Left ventricle myocardium inferior (tissue), 1 donor: ENCODE data around the gene RAET1L. TPM values are rescaled to one million over a fixed set of nuclear protein-coding genes. Genes with fewer than 3 reads are reported as not detected.
"Not testable (repeated sequence)": the region's sequence is repeated elsewhere in the genome, so short reads cannot be mapped to it uniquely, and the experiment has no call there.

Source experiments
- DNase-seq: peaks from one replicate; pipeline ENCODE4 v3.0.0-alpha.2; 2020
- H3K27ac ChIP-seq: fragments of 200-600 bp; replicated peaks from 2 replicates; pipeline ENCODE4 v1.8.0; 2021
- H3K27me3 ChIP-seq: fragments of 200-600 bp; 2 replicates; pipeline ENCODE4 v1.8.0; 2021; ENCODE audit warnings: low read depth
- H3K36me3 ChIP-seq: fragments of 200-600 bp; 2 replicates; pipeline ENCODE4 v1.8.0; 2021
- H3K4me1 ChIP-seq: fragments of 200-600 bp; 2 replicates; pipeline ENCODE4 v1.8.0; 2021
- H3K4me3 ChIP-seq: fragments of 200-600 bp; 2 replicates; pipeline ENCODE4 v1.8.0; 2021; ENCODE audit warnings: mild to moderate bottlenecking, moderate library complexity
- H3K9me3 ChIP-seq: fragments of 200-600 bp; replicated peaks from 2 replicates; pipeline ENCODE4 v1.8.0; 2021
- CTCF ChIP-seq: fragments of 200-600 bp; IDR thresholded peaks from 2 replicates; pipeline ENCODE4 v1.8.0; 2021; ENCODE audit warnings: antibody characterized with exemption, mild to moderate bottlenecking, borderline replicate concordance
- intact Hi-C: fragments of 100-400 bp; cut with micrococcal nuclease; formaldehyde crosslinking; loops from one replicate; pipeline ENCODE4 v1.11.0; 2022
- total RNA-seq: library from RNA; stranded (reverse); fragmentation: NEBNext Ultra II Directional; extraction: Animal tissue kit (Norgen Biotek cat#: 25700); gene quantifications from one replicate; pipeline ENCODE4 v1.2.1, GENCODE V29; 2021
- donor health status: DM: no; HTN: yes; CAD: no; lungs with severe emphysema.

RAET1L gene
- total RNA-seq, 1 donor from 2014 or later = not detected

- H3K4me3 ChIP-seq = peak overlapping the region; percentile 83
- H3K9me3 ChIP-seq = no peaks in the 10 kb centered on the region
- H3K27me3 ChIP-seq = peaks cover 20% of the 10 kb centered on the region
- TF ChIP-seq CTCF = no peak
- H3K27ac ChIP-seq = no peak overlapping the region
- peaks cover 12% of the 10 kb centered on the region for H3K4me1 ChIP-seq
- intact Hi-C loops = no loop called here
- H3K36me3 ChIP-seq = no peaks in the 10 kb centered on the region
- DNase-seq = no peak
Observed at GRCh38 chr6:150069706-150070105, 44.4 kb upstream of the RAET1L start.

DNA sequence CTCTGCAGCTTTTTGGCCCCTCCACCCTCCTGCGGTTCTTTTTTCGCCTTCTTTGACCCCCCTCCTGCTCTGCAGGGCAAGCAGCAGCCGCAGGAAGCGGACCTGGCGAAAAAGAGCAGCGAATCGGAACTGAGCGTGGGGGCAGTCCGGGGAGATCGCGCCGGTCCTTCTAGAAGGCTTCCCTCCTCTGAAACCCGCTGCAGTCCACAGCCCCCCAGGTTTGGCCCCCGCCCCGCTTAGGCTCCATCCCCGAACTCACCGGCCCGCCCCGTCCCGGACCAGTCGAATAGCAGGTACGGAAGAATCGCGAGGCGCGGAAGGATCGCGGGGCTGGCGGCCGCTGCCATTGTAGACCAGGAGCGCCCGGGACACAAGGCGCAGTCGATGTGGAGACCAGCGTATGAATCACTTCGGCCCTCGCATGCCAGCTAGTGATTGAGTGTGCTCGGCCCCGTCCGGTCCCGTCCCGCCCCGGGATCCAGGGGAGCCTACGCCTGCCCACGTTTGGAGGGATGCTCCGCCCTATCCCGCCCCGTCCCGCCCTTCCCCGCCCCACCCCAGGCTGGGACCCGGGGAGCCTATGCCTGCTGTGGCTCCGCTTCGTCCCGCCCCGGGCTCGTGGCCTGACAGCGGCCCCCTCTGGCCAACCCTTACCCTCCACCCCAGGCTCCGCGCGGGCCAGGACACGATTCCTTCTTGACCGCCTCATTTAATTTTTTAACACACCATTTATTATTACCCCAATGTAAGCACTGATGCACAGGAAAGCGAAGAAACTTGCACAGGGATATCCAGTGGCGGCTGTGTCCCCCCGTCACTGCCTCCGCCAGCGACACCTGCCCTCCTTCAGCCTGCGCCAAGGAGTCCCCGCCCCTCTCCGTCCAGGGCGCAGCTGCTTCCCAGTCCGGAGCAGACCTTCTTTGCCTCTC lies 43.7 kb upstream of the RAET1L start, which contains the start of gene ULBP3:
Gene ULBP3, minus strand, starts transcription at position 402 of the 929 bp plus-strand sequence. Its CDS starts 55 bp downstream, at position 347.
- H3K36me3 ChIP-seq = no peaks in the 10 kb centered on the region
- peak within 1 kb of the TSS; percentile 52 for H3K27ac ChIP-seq
- no peaks in the 10 kb centered on the region for H3K9me3 ChIP-seq
- peaks cover 20% of the 10 kb centered on the region for H3K27me3 ChIP-seq
- intact Hi-C loops = no loop called here
- DNase-seq = peak; percentile 88
- peak within 1 kb of the TSS; percentile 83 for H3K4me3 ChIP-seq
- TF ChIP-seq CTCF = peak; percentile 67
- H3K4me1 ChIP-seq = peaks cover 12% of the 10 kb centered on the region

GRCh38 chr6:150068151-150068550 lies 42.8 kb upstream of the RAET1L start:
- peaks cover 20% of the 10 kb centered on the region for H3K27me3 ChIP-seq
- H3K36me3 ChIP-seq = no peaks in the 10 kb centered on the region
- DNase-seq = no peak
- H3K4me1 ChIP-seq = peaks cover 12% of the 10 kb centered on the region
- no peak for TF ChIP-seq CTCF
- no peaks in the 10 kb centered on the region for H3K9me3 ChIP-seq
- intact Hi-C loops = no loop called here
- no peak overlapping the region for H3K27ac ChIP-seq
- H3K4me3 ChIP-seq = peak overlapping the region; percentile 83

DNA sequence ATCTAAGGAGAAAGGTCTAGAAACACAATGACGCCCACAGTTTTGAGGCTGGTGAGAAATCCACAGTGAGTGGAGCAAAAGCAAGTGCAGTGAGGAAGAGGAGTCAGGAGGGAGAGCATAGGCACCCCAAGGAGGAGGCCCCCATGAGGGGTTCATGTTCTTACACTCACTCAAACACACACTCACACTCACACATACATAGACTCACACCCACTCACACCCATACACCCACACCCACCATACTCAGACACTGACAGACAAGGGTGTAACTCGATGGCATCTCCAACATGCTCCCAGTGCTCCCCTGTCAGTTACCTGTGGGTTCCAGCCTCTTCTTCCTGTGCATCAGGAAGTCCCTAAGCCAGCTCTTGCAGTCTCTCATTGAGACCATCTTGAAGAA lies 39.8 kb upstream of the RAET1L start:
- DNase-seq = no peak
- H3K9me3 ChIP-seq = no peaks in the 10 kb centered on the region
- H3K4me3 ChIP-seq = no peak overlapping the region
- no peak for TF ChIP-seq CTCF
- peaks cover 9% of the 10 kb centered on the region for H3K27me3 ChIP-seq
- intact Hi-C loops = no loop called here
- no peak overlapping the region for H3K27ac ChIP-seq
- H3K4me1 ChIP-seq = peaks cover 12% of the 10 kb centered on the region
- no peaks in the 10 kb centered on the region for H3K36me3 ChIP-seq

DNA sequence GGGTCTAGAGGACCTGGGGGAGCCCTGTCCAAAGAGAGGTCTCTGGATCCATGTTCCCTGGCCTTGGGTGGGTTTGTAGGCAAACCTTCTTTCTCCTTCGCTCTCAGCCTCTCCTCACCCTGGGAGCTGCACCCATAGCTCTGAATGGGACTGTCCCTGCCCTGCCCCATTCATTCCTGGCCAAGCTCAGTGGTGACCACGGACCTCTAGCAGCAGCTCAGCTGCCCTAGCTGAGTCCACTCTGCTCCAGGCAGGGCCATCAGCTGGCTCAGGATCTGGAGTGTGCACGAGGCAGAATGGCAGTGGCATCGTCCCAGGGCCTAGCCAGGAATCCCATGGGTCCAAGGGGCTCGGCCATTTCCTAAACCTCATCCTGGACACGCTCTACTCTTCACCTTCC lies 38.3 kb upstream of the RAET1L start:
- TF ChIP-seq CTCF = no peak
- DNase-seq = no peak
- no peaks in the 10 kb centered on the region for H3K36me3 ChIP-seq
- no peaks in the 10 kb centered on the region for H3K9me3 ChIP-seq
- peaks cover 16% of the 10 kb centered on the region for H3K27me3 ChIP-seq
- H3K27ac ChIP-seq = no peak overlapping the region
- H3K4me3 ChIP-seq = no peak overlapping the region
- intact Hi-C loops = no loop called here
- H3K4me1 ChIP-seq = peaks cover 7% of the 10 kb centered on the region

DNA sequence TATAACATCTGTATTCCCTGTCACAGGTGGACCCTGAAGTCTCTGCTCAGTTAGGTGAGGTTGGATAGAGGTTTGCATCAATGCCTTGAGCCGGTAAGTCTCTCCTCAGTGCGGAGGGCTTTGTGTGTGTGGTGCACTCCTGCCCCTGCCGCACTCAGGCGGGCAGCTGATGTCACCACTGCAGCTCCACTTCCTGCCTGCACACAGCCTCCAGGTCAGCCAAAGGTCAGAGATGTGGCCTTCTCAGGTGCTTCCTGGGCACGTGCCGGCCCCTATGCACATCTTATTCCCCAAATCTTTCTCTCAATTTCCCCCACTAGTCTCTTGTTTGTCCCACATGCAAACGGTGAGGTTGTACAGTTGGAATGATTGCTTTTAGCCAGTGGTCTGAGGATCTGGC lies 34.6 kb upstream of the RAET1L start:
- intact Hi-C loops, H3K36me3 ChIP-seq, DNase-seq, H3K9me3 ChIP-seq, H3K27ac ChIP-seq, H3K4me1 ChIP-seq, H3K4me3 ChIP-seq: not testable (repeated sequence)
- H3K27me3 ChIP-seq = peaks cover 29% of the 10 kb centered on the region
